Mucosa of gallbladder (tissue), 1 donor: Measurements from ENCODE around the gene TEX26. TPM values are rescaled to one million over a fixed set of nuclear protein-coding genes. Genes with fewer than 3 reads are reported as not detected.

ENCODE experiments used
- DNase-seq: peaks from one replicate; pipeline ENCODE4 v3.0.0-alpha.2; 2020; ENCODE audit warnings: low spot score
- total RNA-seq: library from RNA; stranded (reverse); gene quantifications from one replicate; pipeline ENCODE4 v1.2.1, GENCODE V29; 2021
- donor health status: DM: no; HTN: no; CAD: no.

Gene TEX26
- total RNA-seq, 1 donor from 2014 or later = 0.26 TPM

GRCh38 chr13:31011901-31012654 lies 79.6 kb downstream of the TEX26 start:
- no peak for DNase-seq

GRCh38 chr13:31012655-31013024 lies 80.2 kb downstream of the TEX26 start:
- no peak for DNase-seq

- no peak for DNase-seq
Measured at GRCh38 chr13:31014456-31014855, 82.0 kb downstream of the TEX26 start.

GRCh38 chr13:31015199-31015598 lies 82.7 kb downstream of the TEX26 start:
- DNase-seq = no peak

DNA sequence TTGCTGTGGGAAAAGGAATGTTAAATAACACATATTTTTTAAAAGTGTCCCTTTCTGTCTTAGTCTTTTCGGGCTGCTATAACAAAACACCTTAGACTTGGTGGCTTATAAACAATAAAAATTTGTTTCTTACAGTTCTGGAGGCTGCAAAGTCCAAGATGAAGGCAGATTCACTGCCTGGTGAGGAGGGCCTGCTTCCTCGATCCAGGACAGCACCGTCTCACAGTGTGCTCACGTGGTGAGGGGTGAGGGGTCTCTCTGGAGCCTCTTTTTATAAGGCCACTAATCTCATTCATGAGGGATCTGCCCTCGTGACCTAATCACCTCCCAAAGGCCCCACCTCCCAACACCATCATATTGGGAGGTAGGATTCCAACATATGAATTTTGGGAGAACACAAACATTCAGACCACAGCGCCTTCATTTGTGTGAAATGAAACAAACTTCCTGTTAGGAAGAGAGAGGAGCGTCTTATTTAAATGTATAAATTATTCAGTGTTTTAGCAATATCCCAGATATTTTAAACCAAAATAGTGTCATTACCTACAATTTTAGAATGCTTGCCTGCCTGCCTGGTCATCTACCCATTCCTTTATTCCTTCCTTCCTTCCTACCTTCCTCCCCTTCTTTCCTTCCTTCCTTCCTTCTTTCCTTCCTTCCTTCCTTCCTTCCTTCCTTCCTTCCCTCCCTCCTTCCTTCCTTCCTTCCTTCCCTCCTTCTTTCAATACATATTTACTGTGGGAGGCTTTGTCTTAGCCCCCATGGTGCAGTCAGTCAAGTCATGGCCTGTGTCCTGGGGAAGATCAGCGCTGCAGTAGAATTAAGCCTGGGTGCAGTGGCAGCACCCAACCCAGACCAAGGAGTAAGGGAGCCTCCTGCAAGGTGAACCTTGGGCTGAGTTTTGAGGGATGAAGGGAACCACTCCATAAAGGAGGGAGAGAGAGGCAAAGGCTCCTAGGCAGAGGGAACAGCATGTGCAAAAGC lies 84.2 kb downstream of the TEX26 start:
- DNase-seq = no peak

DNA sequence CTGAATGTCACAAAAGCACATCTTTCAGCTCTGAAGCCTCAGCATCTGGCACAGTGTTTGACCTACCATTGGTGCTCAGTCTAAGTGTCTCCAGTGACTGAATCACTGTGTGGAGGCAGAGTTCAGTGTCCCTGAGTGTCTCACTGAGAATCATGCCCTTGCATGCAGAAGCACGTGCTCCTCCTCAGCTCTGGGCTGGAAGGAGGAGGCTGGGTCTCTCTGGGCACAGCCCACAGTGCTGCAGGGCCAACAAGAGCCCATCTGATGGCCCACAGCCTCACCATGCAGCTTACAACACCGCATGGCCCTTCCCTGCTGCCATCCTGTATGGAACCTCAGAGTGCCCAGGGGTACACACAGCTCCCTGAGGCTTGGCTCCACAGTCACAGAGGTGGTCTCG lies 86.1 kb downstream of the TEX26 start:
- DNase-seq = no peak

DNA sequence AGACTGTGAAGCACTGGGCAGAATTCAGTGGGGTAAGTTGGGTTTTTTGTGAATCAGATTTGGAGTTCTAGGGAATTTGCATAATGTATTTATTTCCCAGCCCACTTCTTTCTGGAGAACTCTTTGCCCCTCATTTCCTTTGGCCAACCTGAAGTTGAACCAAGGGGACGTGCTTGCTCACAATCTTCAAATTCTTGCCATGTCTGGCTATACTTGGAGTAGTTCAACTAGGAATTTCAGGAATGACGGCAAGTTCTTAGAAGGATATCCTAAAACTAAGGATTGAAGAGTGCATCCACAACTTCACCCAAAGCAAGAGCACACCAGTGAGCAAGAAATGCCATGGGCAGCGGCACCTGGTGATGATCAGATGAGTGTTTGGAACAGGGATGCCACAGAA lies 88.5 kb downstream of the TEX26 start:
- no peak for DNase-seq

DNA sequence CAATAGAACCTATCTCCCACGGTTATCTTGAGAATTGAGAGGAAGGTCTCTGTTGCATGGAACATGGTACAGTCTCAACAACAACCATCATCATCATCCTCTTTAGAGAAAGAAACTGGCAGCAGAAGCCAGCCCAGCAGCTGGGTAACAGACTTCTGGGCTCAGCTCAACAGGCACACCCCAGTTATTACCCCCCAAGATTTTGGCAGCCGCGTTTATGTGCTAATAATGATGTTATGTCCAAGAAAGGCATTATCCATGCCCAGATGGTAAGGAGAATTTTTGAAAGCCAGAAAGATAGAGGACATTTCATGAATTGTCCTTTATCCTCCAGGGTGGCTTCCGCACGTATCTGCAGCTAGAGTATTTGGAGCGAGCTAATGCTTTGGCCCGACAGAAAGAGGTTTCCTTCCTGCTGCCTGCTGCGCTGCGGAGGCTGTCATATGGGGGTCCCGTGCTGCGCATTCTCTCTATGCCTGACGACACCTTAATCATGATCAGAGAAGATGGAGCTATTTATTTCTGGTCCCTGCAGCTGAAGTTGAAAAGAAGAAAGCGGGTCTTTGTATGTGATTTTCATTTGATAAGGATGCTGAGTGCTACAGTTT lies 89.9 kb downstream of the TEX26 start:
- no peak for DNase-seq

DNA sequence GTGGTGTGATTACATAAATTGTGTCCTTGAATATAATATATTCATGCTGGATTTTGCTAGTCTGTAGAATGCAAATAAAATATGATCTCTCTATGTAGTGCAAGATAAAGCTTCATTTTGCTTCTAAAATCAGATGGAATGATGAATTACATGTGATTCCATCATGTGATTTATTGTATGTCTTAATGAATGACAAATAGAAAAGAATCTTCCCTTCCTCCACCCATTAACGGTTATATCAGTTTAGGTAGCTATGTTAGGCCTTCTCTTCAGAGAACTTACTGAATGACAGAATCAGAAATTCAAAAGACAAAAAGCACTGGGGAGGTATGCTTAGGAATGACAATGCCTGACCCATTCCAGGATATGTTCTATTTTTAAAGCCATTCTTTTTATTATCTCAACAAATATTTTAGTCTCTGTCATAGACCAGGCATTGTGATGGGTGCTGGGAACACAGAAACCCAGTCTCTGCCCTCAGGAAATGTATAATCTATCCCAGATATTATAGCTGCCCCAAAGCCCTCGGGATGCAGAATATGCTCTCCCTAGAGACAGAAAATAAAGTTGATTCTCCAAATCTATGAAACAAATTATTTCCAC lies 90.6 kb downstream of the TEX26 start:
- no peak for DNase-seq

Other genes starting within 250 kb of the TEX26 start
- 50.3 TPM for gene ALOX5AP, start 197.1 kb upstream of the TEX26 start, total RNA-seq
- gene MEDAG, start 26.4 kb upstream of the TEX26 start, total RNA-seq = 1.7 TPM
- 114 TPM for gene HSPH1, start 229.2 kb downstream of the TEX26 start, total RNA-seq